Measurements from ENCODE around the gene TMEM132D.

DNA sequence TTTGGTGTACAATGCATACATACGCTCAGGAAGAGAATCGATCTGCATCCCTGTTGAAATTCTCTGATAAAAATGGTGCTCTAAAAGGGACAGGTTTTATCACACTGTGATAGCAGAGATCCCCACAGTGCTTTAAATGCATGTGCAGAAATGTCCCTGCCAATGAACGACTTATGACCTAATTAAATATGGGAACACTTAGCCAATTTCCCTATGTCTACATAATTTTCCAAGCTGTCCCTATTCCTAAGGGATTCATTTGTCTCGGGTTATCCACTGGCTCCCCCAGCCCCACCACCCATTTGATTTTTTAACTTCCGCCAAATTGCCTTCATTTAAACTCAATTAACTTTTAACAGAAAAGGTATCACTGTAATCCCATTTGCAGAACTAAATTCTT, 284.6 kb downstream of the TMEM132D start:
- TF ChIP-seq, protein P1, sequence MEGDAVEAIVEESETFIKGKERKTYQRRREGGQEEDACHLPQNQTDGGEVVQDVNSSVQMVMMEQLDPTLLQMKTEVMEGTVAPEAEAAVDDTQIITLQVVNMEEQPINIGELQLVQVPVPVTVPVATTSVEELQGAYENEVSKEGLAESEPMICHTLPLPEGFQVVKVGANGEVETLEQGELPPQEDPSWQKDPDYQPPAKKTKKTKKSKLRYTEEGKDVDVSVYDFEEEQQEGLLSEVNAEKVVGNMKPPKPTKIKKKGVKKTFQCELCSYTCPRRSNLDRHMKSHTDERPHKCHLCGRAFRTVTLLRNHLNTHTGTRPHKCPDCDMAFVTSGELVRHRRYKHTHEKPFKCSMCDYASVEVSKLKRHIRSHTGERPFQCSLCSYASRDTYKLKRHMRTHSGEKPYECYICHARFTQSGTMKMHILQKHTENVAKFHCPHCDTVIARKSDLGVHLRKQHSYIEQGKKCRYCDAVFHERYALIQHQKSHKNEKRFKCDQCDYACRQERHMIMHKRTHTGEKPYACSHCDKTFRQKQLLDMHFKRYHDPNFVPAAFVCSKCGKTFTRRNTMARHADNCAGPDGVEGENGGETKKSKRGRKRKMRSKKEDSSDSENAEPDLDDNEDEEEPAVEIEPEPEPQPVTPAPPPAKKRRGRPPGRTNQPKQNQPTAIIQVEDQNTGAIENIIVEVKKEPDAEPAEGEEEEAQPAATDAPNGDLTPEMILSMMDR (IDR thresholded peaks at IDR 0.05): no peak
- TF ChIP-seq POLR2AphosphoS5 (IDR thresholded peaks at IDR 0.05) (no peak), EP300 (IDR thresholded peaks at IDR 0.05) (no peak), POLR2A (IDR thresholded peaks at IDR 0.05; ENCODE audit: low read depth) (no peak)
